HEK293T (cell line): ENCODE results near the gene RAVER2.
A peak's percentile ranks its signal among the peaks of the same experiment; 100 is the strongest.

Experiments
- CTCF ChIA-PET: fragments of 350-600 bp; formaldehyde crosslinking; extraction: SDS; loops from one replicate; lab custom pipeline; 2021; ENCODE audit warnings: antibody characterized with exemption, inconsistent platforms; lab: Yijun Ruan, JAX
- POLR2A ChIA-PET: fragments of 350-600 bp; formaldehyde crosslinking; extraction: SDS; loops from one replicate; lab custom pipeline; 2020; ENCODE audit warnings: antibody characterized with exemption, inconsistent platforms; lab: Yijun Ruan, JAX
- DNase-seq: peaks from one replicate; pipeline ENCODE4 v3.0.0; 2012; ENCODE audit warnings: mixed read lengths; ENCODE audit errors: extremely low spot score
- ARNT ChIP-seq: fragments of 450-650 bp; IDR thresholded peaks from 2 replicates; pipeline ENCODE4 v1.6.1; 2017; ENCODE audit warnings: mild to moderate bottlenecking
- BHLHE40 ChIP-seq: fragments of 450-650 bp; IDR thresholded peaks from 2 replicates; pipeline ENCODE4 v1.6.1; 2016; ENCODE audit warnings: mild to moderate bottlenecking, moderate library complexity, borderline replicate concordance
- CTBP1 ChIP-seq: fragments of 450-650 bp; IDR thresholded peaks from 2 replicates; pipeline ENCODE4 v1.6.1; 2016; ENCODE audit warnings: borderline replicate concordance
- ELF4 ChIP-seq: fragments of 450-650 bp; IDR thresholded peaks from 2 replicates; pipeline ENCODE4 v1.6.1; 2017; ENCODE audit warnings: antibody characterized with exemption
- FOXA1 ChIP-seq: fragments of 450-650 bp; IDR thresholded peaks from 2 replicates; pipeline ENCODE4 v1.6.1; 2016; ENCODE audit warnings: mild to moderate bottlenecking
- FOXK2 ChIP-seq: fragments of 450-650 bp; IDR thresholded peaks from 2 replicates; pipeline ENCODE4 v1.6.1; 2016; ENCODE audit warnings: mild to moderate bottlenecking
- FOXM1 ChIP-seq: fragments of 450-650 bp; IDR thresholded peaks from 2 replicates; pipeline ENCODE4 v1.6.1; 2017; ENCODE audit warnings: mild to moderate bottlenecking, borderline replicate concordance
- HDGF ChIP-seq: fragments of 450-650 bp; IDR thresholded peaks from 2 replicates; pipeline ENCODE4 v1.6.1; 2017; ENCODE audit warnings: antibody characterized with exemption, borderline replicate concordance
- L3MBTL2 ChIP-seq: fragments of 450-650 bp; conservative IDR thresholded peaks from 2 replicates; pipeline ENCODE4 v1.6.1; 2016; ENCODE audit warnings: mild to moderate bottlenecking
- LEF1 ChIP-seq: fragments of 450-650 bp; IDR thresholded peaks from 2 replicates; pipeline ENCODE4 v1.6.1; 2017; ENCODE audit warnings: mild to moderate bottlenecking, borderline replicate concordance
- NFRKB ChIP-seq: fragments of 450-650 bp; IDR thresholded peaks from 2 replicates; pipeline ENCODE4 v1.6.1; 2016; ENCODE audit warnings: mild to moderate bottlenecking, moderate library complexity
- SP1 ChIP-seq: fragments of 450-650 bp; IDR thresholded peaks from 2 replicates; pipeline ENCODE4 v1.6.1; 2017
- SUZ12 ChIP-seq: fragments of 450-650 bp; IDR thresholded peaks from 2 replicates; pipeline ENCODE4 v1.6.1; 2016; ENCODE audit warnings: mild to moderate bottlenecking
- TARDBP ChIP-seq: fragments of 450-650 bp; IDR thresholded peaks from 2 replicates; pipeline ENCODE4 v1.6.1; 2016
- ZNF384 ChIP-seq: fragments of 450-650 bp; IDR thresholded peaks from 2 replicates; pipeline ENCODE4 v1.6.1; 2016
- TF ChIP-seq, protein P1 (sequence below): fragments of 450-650 bp; IDR thresholded peaks from 2 replicates; pipeline ENCODE4 v1.6.1; 2016

Gene RAVER2

DNA sequence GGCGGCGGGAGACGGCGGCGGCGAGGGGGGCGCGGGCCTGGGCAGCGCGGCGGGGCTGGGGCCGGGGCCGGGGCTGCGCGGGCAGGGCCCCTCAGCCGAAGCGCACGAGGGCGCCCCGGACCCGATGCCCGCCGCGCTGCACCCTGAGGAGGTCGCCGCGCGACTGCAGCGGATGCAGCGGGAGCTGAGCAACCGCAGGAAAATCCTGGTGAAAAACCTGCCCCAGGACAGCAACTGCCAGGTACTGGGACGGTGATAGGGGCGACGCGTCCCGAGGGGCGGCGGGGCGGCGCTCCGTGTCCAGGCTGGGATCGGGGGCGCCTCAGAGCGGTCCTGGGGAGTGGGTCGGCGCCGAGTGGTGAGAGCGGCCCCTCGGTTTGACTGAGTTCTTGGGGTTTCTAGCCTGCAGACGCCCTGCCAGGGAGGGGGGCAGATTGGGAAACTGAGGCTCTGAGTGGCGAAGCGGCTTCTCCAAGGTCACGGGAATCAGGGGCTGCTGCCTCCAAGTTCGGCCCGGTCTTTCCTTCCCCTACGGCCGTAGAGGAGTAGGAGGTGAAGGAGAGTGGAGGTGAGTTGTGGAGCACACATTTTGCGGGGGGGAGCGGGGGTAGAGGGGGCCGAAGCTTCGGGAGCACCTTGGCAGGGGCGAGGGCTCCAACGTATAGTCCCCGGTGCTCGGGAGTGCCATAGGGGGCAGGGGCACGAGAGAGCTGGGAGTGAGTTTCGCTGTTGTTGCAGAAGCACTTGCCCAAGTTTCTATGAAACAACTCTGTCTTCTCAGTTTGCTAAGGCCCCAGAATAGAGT is 508 bp downstream of the RAVER2 start:
- ChIA-PET POLR2A (interaction anchor here (0.7 to 1.6 kb wide), 3 partner anchors 9 to 323 kb away, joined by 3 to 5 read pairs (median 3); no protein-coding TSS in a partner anchor), CTCF (interaction anchor here (0.9 kb wide), 1 partner anchor 79 kb away, joined by 4 read pairs; no protein-coding TSS in a partner anchor)
- peak; percentile 57 for DNase-seq
- TF ChIP-seq L3MBTL2 (no peak), SP1 (no peak)
- TF ChIP-seq, protein P1, sequence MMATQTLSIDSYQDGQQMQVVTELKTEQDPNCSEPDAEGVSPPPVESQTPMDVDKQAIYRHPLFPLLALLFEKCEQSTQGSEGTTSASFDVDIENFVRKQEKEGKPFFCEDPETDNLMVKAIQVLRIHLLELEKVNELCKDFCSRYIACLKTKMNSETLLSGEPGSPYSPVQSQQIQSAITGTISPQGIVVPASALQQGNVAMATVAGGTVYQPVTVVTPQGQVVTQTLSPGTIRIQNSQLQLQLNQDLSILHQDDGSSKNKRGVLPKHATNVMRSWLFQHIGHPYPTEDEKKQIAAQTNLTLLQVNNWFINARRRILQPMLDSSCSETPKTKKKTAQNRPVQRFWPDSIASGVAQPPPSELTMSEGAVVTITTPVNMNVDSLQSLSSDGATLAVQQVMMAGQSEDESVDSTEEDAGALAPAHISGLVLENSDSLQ, result no peak

DNA sequence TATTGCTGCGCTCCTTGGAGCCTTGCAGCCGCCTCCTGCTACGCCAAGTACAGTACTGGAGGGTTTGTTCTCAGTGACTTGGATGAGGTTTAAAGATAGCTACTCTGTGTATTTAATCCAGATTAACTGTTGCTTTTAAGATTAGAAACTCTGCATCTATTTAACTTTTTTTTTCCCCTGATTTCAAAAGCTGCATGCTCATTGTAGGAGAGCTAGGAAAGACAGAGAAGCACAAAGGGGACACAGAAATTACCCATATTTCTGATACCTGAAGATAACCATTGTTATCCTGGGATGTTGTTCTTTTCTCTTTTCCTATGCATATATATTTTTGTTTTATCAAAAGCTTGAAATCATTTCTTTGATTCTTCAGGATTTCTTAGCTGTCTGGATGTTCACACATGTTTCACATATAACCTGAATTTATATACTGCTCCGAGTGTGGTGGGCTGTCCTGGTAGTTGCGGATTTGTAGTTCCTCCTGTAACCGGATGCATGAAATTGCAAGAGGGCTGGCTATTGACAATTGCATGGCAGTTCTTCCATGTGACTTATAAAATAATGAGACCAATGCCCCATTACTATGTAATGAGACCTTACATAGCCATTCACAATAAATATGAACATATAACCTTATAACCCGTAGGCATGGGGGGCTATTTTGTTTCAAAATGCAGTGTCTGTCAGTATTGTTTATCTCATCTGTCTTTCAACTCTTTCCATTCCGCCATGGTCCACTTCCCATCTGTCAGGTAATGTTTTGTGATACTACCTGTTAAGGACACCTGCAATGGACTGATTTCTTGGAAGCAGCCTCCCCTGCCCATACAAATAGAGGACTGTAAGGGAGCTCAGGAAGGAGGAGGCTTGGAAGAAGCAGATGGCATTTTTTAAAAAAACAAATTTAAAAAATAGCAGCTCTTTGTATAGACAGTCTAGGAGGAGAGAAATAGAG is 1.4 kb downstream of the RAVER2 start:
- CTCF ChIA-PET, result interaction anchor here (0.6 to 0.9 kb wide), 4 partner anchors 9 to 78 kb away, joined by 4 to 7 read pairs (median 5); no protein-coding TSS in a partner anchor
- DNase-seq, result peak; percentile 46
- no peak for TF ChIP-seq FOXM1
- TF ChIP-seq NFRKB, result no peak
- no peak for TF ChIP-seq ZNF384
- no peak for TF ChIP-seq CTBP1
- TF ChIP-seq ARNT, result no peak
- TF ChIP-seq TARDBP, result no peak
- TF ChIP-seq, protein P1, result no peak; the same call in 1 of the 2 replicates
- no peak for TF ChIP-seq SUZ12
- TF ChIP-seq L3MBTL2, result no peak
- POLR2A ChIA-PET, result interaction anchor here (0.7 to 1.6 kb wide), 3 partner anchors 9 to 406 kb away, joined by 3 to 5 read pairs (median 3); no protein-coding TSS in a partner anchor

DNA sequence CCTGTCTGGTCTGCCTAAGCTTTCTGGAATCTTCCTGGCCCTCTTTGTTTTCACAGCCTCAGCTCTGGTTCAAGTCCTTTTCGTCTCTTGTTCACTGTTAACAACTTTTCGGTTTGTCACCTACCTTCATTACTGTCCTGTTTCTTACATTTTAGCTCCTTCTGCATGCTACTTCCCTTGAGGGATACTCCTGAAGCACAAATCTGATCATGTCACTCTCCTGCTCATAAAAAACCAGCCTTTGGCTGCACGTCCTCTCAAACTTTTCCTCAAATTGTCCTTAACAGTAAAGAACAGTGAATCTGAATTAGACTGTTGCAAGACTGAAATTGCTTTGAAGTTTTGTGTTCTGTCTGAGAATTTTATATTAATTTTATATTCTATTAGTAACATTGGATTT is 3.3 kb downstream of the RAVER2 start:
- TF ChIP-seq FOXA1, result no peak
- TF ChIP-seq NFRKB, result no peak
- ChIA-PET CTCF (interaction anchor here (0.6 kb wide), 1 partner anchor 23 kb away, joined by 5 read pairs; no protein-coding TSS in a partner anchor), POLR2A (no interaction called here)
- no peak for DNase-seq

DNA sequence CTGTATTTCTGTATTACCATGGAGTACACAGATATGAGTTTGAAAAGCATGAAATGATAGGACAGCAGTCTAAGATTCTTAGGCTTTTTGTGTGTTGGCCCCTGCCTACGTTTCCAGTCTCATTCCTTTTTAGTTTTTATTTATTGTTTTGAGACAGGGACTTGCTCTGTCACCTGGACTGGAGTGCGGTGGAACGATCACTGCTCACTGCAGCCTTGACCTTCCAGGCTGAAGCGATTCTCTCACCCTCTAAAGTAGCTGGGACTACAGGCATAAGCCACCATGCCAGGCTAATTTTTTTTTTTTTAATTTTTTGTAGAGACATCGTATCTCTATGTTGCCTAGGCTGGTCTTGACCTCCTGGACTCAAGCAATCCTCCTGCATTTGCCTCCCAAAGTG is 3.8 kb downstream of the RAVER2 start:
- TF ChIP-seq L3MBTL2 (no peak), NFRKB (no peak), FOXA1 (no peak), SUZ12 (no peak), ARNT (no peak), LEF1 (no peak), FOXK2 (no peak)
- ChIA-PET POLR2A (no interaction called here), CTCF (no interaction called here)
- no peak for DNase-seq

DNA sequence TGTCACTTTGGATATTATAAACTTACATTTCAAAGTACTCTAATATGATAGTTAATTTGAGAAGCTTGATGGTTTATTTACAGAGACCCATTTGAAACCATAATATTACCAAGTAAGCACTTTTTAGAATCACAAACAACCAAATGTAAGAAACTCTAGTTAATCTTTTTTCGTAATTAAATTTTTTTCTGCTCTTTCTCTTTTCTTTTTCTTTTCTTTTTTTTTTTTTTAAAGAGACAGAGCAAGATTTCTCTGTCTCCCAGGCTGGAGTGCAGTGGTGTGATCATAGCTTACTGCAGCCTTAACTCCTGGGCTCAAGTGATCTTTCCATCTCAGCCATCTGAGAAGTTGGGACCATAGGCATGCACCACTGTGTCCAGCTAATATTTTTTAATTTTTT is 5.2 kb downstream of the RAVER2 start:
- peak; percentile 96 for TF ChIP-seq ZNF384
- TF ChIP-seq HDGF, result no peak
- no peak for DNase-seq
- ChIA-PET CTCF (no interaction called here), POLR2A (no interaction called here)

DNA sequence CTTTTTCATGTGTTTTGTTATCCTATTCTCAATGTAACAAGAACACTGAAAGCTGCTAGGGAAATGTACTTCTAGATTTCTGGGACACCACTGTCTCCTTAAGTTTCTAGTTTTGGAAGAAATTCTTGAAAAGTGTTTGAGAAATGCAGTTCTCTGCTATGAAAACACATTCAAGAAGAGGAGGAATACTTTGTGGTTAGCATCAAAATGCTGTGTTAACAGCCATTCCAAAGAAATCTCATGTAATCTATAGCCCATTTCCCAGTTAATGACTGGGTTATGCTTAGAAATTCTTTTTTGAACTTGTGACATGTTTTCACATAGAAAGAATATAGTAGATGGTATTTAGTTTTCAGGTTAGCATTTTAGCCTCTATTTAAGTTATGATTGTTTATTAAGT is 6.0 kb downstream of the RAVER2 start:
- POLR2A ChIA-PET, result no interaction called here
- TF ChIP-seq FOXM1 (no peak), HDGF (no peak), TARDBP (no peak)
- CTCF ChIA-PET, result no interaction called here
- no peak for DNase-seq

DNA sequence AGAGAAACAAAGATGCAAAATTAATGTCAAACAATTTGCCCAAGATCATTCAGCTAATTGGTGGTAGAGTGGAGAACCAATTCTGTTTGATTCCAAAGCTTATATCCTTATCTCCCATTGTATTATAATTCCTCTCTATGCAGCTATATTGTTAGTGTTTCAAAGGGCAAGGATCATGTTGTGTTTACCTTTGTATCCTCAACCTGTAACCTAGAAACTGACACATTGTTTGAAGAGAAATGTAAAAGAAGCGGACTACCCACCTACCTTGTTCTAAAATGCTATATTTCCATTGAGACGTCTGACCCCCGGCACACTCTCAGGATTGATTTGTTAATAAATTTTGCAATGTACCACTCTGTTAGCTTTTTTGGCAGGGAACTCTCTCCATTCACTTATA is 9.3 kb downstream of the RAVER2 start:
- POLR2A ChIA-PET, result interaction anchor here (1.0 kb wide), 1 partner anchor 8 kb away, joined by 5 read pairs; no protein-coding TSS in a partner anchor
- TF ChIP-seq, protein P1, result no peak
- TF ChIP-seq ZNF384 (no peak), FOXK2 (no peak), FOXA1 (no peak), CTBP1 (no peak), ARNT (no peak), L3MBTL2 (no peak), BHLHE40 (no peak), HDGF (no peak), ELF4 (no peak), LEF1 (no peak), FOXM1 (no peak), SUZ12 (no peak), SP1 (no peak), TARDBP (no peak), NFRKB (no peak)
- CTCF ChIA-PET, result no interaction called here
- no peak for DNase-seq
